Measurements from ENCODE around the gene CRIM1.

The CRIM1 gene

GRCh38 chr2:36373149-36373926 is 17.8 kb downstream of the CRIM1 start:
- no peak for DNase-seq (ENCODE audit: low read depth)

GRCh38 chr2:36374585-36374984 is 19.0 kb downstream of the CRIM1 start:
- no peak for DNase-seq (ENCODE audit: low read depth)

GRCh38 chr2:36376319-36376765 is 20.8 kb downstream of the CRIM1 start:
- DNase-seq (ENCODE audit: low read depth): no peak

GRCh38 chr2:36376992-36377738 is 21.6 kb downstream of the CRIM1 start:
- DNase-seq (ENCODE audit: low read depth): no peak

- no peak for DNase-seq (ENCODE audit: low read depth)
Measured at GRCh38 chr2:36379710-36380448, 24.3 kb downstream of the CRIM1 start.

- no peak for DNase-seq (ENCODE audit: low read depth)
Measured at GRCh38 chr2:36380624-36381481, 25.3 kb downstream of the CRIM1 start.

- no peak for DNase-seq (ENCODE audit: low read depth)
Measured at GRCh38 chr2:36381993-36382392, 26.4 kb downstream of the CRIM1 start.

- DNase-seq (ENCODE audit: low read depth): no peak
Measured at GRCh38 chr2:36382472-36382871, 26.9 kb downstream of the CRIM1 start.

GRCh38 chr2:36383726-36384125 is 28.1 kb downstream of the CRIM1 start:
- no peak for DNase-seq (ENCODE audit: low read depth)

- DNase-seq (ENCODE audit: low read depth): no peak
Measured at GRCh38 chr2:36384454-36384853, 28.9 kb downstream of the CRIM1 start.

- DNase-seq (ENCODE audit: low read depth): no peak
Measured at GRCh38 chr2:36385603-36386002, 30.0 kb downstream of the CRIM1 start.

- no peak for DNase-seq (ENCODE audit: low read depth)
Measured at GRCh38 chr2:36387258-36387916, 31.8 kb downstream of the CRIM1 start.

GRCh38 chr2:36388472-36388871 is 32.9 kb downstream of the CRIM1 start:
- DNase-seq (ENCODE audit: low read depth): no peak

GRCh38 chr2:36389091-36389564 is 33.5 kb downstream of the CRIM1 start:
- DNase-seq (ENCODE audit: low read depth): no peak

GRCh38 chr2:36389577-36389976 is 34.0 kb downstream of the CRIM1 start:
- no peak for DNase-seq (ENCODE audit: low read depth)

GRCh38 chr2:36392571-36393255 is 37.1 kb downstream of the CRIM1 start:
- no peak for DNase-seq (ENCODE audit: low read depth)

- no peak for DNase-seq (ENCODE audit: low read depth)
Measured at GRCh38 chr2:36393738-36394256, 38.2 kb downstream of the CRIM1 start.

GRCh38 chr2:36394804-36395203 is 39.2 kb downstream of the CRIM1 start:
- no peak for DNase-seq (ENCODE audit: low read depth)

GRCh38 chr2:36395866-36396265 is 40.3 kb downstream of the CRIM1 start:
- DNase-seq (ENCODE audit: low read depth): no peak

- no peak for DNase-seq (ENCODE audit: low read depth)
Measured at GRCh38 chr2:36396878-36397539, 41.4 kb downstream of the CRIM1 start.
